HG03066 (cell line): ENCODE measurements around the gene SUMF2.
"Not testable (repeated sequence)": the region's sequence is repeated elsewhere in the genome, so short reads cannot be mapped to it uniquely, and the experiment has no call there.

Experiments
- ATAC-seq: cut with Tn5 transposase; IDR thresholded peaks from one replicate; pipeline ENCODE4 v1.9.1; 2021; ENCODE audit warnings: low read depth; ENCODE audit not compliant: unreplicated experiment

The SUMF2 gene

GRCh38 chr7:56105508-56105907 is 41.4 kb downstream of the SUMF2 start:
- ATAC-seq, result peak; percentile 27

GRCh38 chr7:56106108-56107073 is 42.3 kb downstream of the SUMF2 start, which contains the start of gene CHCHD2:
Gene CHCHD2 (minus strand): TSS chr7:56106476. CDS start chr7:56106413, 63 bp downstream.
- peak; percentile 100 for ATAC-seq

- ATAC-seq, result no peak
Measured at GRCh38 chr7:56107954-56108258, 43.8 kb downstream of the SUMF2 start.

- no peak for ATAC-seq
Measured at GRCh38 chr7:56110611-56111010, 46.5 kb downstream of the SUMF2 start.

GRCh38 chr7:56112244-56112643 is 48.2 kb downstream of the SUMF2 start:
- not testable (repeated sequence) for ATAC-seq

GRCh38 chr7:56115852-56116538 is 51.9 kb downstream of the SUMF2 start, which contains the start of gene NUPR2:
Gene NUPR2 (minus strand): TSS chr7:56116417. CDS start chr7:56116314, 103 bp downstream.
- ATAC-seq, result no peak

DNA sequence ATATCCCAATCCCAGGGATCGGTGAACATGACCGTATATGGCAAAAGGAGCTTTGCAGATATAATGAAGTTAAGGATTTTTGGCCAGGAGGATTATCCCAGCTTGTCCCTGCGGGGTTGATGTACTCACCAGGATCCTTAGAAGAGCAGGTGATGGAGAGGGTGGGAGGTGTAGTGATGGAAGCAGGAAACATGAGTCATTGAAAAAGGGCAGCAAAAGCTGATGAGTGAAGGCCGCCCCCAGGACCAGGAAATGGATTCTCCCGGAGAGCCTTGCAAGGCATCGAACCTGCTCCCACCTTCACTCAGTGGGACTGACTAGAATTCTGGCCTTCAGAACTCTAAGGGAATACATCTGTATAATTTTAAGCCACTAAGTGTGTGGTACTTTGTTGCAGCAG is 57.4 kb downstream of the SUMF2 start:
- ATAC-seq, result no peak

DNA sequence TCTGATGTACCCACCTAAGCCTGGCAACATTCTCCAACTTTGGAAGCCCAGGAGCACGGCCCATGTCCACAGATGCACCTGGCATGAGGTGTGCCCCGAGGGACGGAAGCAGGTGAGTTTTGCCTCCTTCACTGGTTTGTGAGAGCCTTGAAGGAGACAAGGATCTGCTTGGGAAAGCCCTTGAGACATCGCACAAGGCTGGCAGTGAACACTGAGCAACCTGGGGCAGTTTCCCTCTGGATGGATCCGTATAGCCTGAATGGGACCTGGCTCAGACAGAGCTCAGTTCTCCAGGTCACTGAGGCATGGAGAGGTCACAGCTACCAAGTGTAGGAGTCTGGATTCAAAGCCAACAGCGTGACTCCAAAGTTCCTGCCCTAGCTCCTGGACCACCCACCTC is 60.9 kb downstream of the SUMF2 start:
- ATAC-seq, result no peak

DNA sequence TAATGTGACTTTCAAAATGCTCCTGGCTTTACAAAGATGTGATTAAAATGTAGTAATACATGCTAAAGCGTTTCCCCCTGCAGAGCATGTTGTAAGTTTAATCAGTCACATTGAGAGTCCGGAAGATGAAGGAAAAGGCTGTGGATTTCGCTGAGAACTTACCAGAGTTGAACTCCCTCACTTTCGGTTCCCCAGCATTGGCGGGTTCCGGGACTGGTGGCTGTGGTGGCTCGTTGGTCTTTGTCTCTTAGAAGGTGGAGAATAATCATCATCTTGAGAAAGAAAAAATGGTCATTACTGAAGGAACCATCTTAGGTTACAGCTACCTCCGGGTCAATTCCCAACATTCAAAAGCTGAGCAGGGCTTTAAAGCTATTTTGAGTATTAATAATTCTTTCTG is 61.7 kb downstream of the SUMF2 start:
- no peak for ATAC-seq

- no peak for ATAC-seq
Measured at GRCh38 chr7:56127241-56127975, 63.3 kb downstream of the SUMF2 start.
